SK-N-SH (cell line): ENCODE measurements around the gene MYBPH. TPM values are rescaled to one million over a fixed set of nuclear protein-coding genes. Genes with fewer than 3 reads are reported as not detected.

ENCODE experiments used
- CTCF ChIA-PET: fragments of 300-600, 350-600 bp; formaldehyde crosslinking; extraction: SDS; loops from one replicate; lab custom pipeline; 2021; lab: Yijun Ruan, JAX
- POLR2A ChIA-PET: fragments of 350-600 bp; sonication (Branson Sonifier 250); formaldehyde crosslinking; extraction: SDS; loops from one replicate; lab custom pipeline; 2020; ENCODE audit warnings: antibody characterized with exemption, inconsistent platforms; lab: Yijun Ruan, JAX
- DNase-seq: peaks from one replicate; pipeline ENCODE4 v3.0.0; 2012
- H2AFZ ChIP-seq: fragments of 200-600 bp; sonication (generic); 2 replicates; pipeline ENCODE4 v1.8.1; 2016; ENCODE audit warnings: antibody characterized with exemption, mild to moderate bottlenecking, low read depth
- H3F3A ChIP-seq: fragments of 200-600 bp; sonication (generic); replicated peaks from 2 replicates; pipeline ENCODE3; 2016; ENCODE audit warnings: antibody characterized with exemption, mild to moderate bottlenecking; ENCODE audit not compliant: insufficient read depth
- H3K27ac ChIP-seq, 2 experiments: fragments of 200-500 bp in 1 of 2; fragments of 200-600 bp in 1 of 2; sonication (Bioruptor generic) in 1 of 2; sonication (generic), shearing (Covaris generic) in 1 of 2; 2 replicates each; pipeline versions ENCODE4 v1.5.1 to v1.6.1; 2014 to 2016; ENCODE audit warnings: low read depth in 2 of 2, inconsistent platforms in 1 of 2, low read length in 1 of 2, mild to moderate bottlenecking in 1 of 2, mixed read lengths in 1 of 2
- H3K27me3 ChIP-seq: fragments of 200-600 bp; sonication (generic), shearing (Covaris generic); 2 replicates; pipeline ENCODE4 v1.6.1; 2016; ENCODE audit warnings: mixed run types; ENCODE audit not compliant: insufficient read depth
- H3K36me3 ChIP-seq, 2 experiments: fragments of 200-500 bp in 1 of 2; fragments of 200-600 bp in 1 of 2; sonication (Bioruptor generic) in 1 of 2; sonication (generic) in 1 of 2; replicated peaks in 1 of 2; 2 replicates each; pipeline versions ENCODE3 to v1.5.1; 2014 to 2016; ENCODE audit warnings: low read length in 1 of 2, mild to moderate bottlenecking in 1 of 2; ENCODE audit not compliant: insufficient read depth in 2 of 2, control insufficient read depth in 1 of 2
- H3K4me1 ChIP-seq, 2 experiments: fragments of 200-500 bp in 1 of 2; fragments of 200-600 bp in 1 of 2; sonication (Bioruptor generic) in 1 of 2; sonication (generic), shearing (Covaris generic) in 1 of 2; 2 replicates each; pipeline versions ENCODE4 v1.5.1 to v1.6.1; 2014 to 2016; ENCODE audit warnings: low read depth in 1 of 2, low read length in 1 of 2, mixed run types in 1 of 2; ENCODE audit not compliant: insufficient read depth in 2 of 2, control insufficient read depth in 1 of 2
- H3K4me2 ChIP-seq: fragments of 200-600 bp; sonication (generic), shearing (Covaris generic); 2 replicates; pipeline ENCODE4 v1.6.1; 2017; ENCODE audit warnings: mixed run types
- H3K4me3 ChIP-seq, 2 experiments: fragments of 200-500 bp in 1 of 2; fragments of 200-600 bp in 1 of 2; sonication (Bioruptor generic) in 1 of 2; sonication (generic), shearing (Covaris generic) in 1 of 2; 2 replicates each; pipeline versions ENCODE4 v1.5.1 to v1.8.1; 2014 to 2016; ENCODE audit warnings: low read depth in 2 of 2, inconsistent platforms in 1 of 2, low read length in 1 of 2, mild to moderate bottlenecking in 1 of 2, mixed read lengths in 1 of 2, moderate library complexity in 1 of 2
- H3K79me2 ChIP-seq: fragments of 200-600 bp; sonication (generic); 2 replicates; pipeline ENCODE4 v1.8.1; 2017; ENCODE audit warnings: mild to moderate bottlenecking; ENCODE audit not compliant: insufficient read depth
- H3K9ac ChIP-seq: fragments of 200-600 bp; sonication (generic); 2 replicates; pipeline ENCODE4 v1.6.1; 2017; ENCODE audit warnings: mixed run types
- H3K9me2 ChIP-seq: fragments of 200-600 bp; sonication (generic); 2 replicates; pipeline ENCODE4 v1.6.1; 2017; ENCODE audit warnings: mixed run types
- H3K9me3 ChIP-seq: fragments of 200-600 bp; sonication (generic); 2 replicates; pipeline ENCODE4 v1.6.1; 2017; ENCODE audit warnings: mixed run types, mild to moderate bottlenecking, moderate library complexity
- H4K20me1 ChIP-seq: fragments of 200-600 bp; sonication (generic); 2 replicates; pipeline ENCODE4 v1.6.1; 2017; ENCODE audit warnings: mild to moderate bottlenecking, mixed run types; ENCODE audit not compliant: insufficient read depth
- ELF1 ChIP-seq: IDR thresholded peaks from 2 replicates; pipeline ENCODE4 v1.4.0; 2012
- EP300 ChIP-seq, 2 experiments: IDR thresholded peaks; 2 replicates each; pipeline versions ENCODE4 v1.4.0 to v1.6.1; 2012; ENCODE audit warnings: borderline replicate concordance in 1 of 2, low read depth in 1 of 2, low read length in 1 of 2
- EZH2phosphoT487 ChIP-seq: fragments of 200-600 bp; sonication (generic); IDR thresholded peaks from 2 replicates; pipeline ENCODE4 v1.6.1; 2017; ENCODE audit warnings: low read depth, mixed run types, mild to moderate bottlenecking, antibody characterized with exemption, moderate library complexity, borderline replicate concordance
- FOXJ3 ChIP-seq: sonication (generic); formaldehyde crosslinking; IDR thresholded peaks from 2 replicates; pipeline ENCODE4 v1.5.1; 2020; ENCODE audit warnings: mild to moderate bottlenecking, missing genetic modification reagents
- FOXM1 ChIP-seq: IDR thresholded peaks from 2 replicates; pipeline ENCODE4 v1.4.0; 2012; ENCODE audit warnings: low read depth, mild to moderate bottlenecking
- GABPA ChIP-seq: IDR thresholded peaks from 2 replicates; pipeline ENCODE4 v1.4.0; 2012; ENCODE audit warnings: low read depth, mild to moderate bottlenecking
- GATA2 ChIP-seq: sonication (generic); formaldehyde crosslinking; IDR thresholded peaks from 2 replicates; pipeline ENCODE4 v1.5.0; 2020; ENCODE audit warnings: mild to moderate bottlenecking, missing genetic modification reagents
- JUND ChIP-seq: IDR thresholded peaks from 2 replicates; pipeline ENCODE4 v1.4.0; 2012
- MEF2A ChIP-seq: IDR thresholded peaks from 2 replicates; pipeline ENCODE4 v1.4.0; 2012; ENCODE audit warnings: low read depth, borderline replicate concordance
- NFIC ChIP-seq: IDR thresholded peaks from 2 replicates; pipeline ENCODE4 v1.4.0; 2012; ENCODE audit warnings: borderline replicate concordance
- NRF1 ChIP-seq: IDR thresholded peaks from 2 replicates; pipeline ENCODE4 v1.6.1; 2012; ENCODE audit warnings: low read depth, mild to moderate bottlenecking, low read length
- RAD21 ChIP-seq: IDR thresholded peaks from 2 replicates; pipeline ENCODE4 v1.6.1; 2012; ENCODE audit warnings: mild to moderate bottlenecking, low read length
- RCOR1 ChIP-seq: fragments of 150-350 bp; IDR thresholded peaks from 2 replicates; pipeline ENCODE4 v1.6.1; 2017; ENCODE audit warnings: antibody characterized with exemption, low read length
- RFX5 ChIP-seq: IDR thresholded peaks from 2 replicates; pipeline ENCODE4 v1.6.1; 2012; ENCODE audit warnings: mild to moderate bottlenecking, improper control_type of control experiment, low read length
- RXRA ChIP-seq: IDR thresholded peaks from 2 replicates; pipeline ENCODE4 v1.4.0; 2012; ENCODE audit warnings: low read depth, mild to moderate bottlenecking, borderline replicate concordance
- SIN3A ChIP-seq: IDR thresholded peaks from 2 replicates; pipeline ENCODE4 v1.6.1; 2012; ENCODE audit warnings: low read depth, mild to moderate bottlenecking, low read length, moderate library complexity, borderline replicate concordance
- SMC3 ChIP-seq: IDR thresholded peaks from 2 replicates; pipeline ENCODE4 v1.6.1; 2012; ENCODE audit warnings: low read depth, low read length, improper control_type of control experiment
- TAF1 ChIP-seq: IDR thresholded peaks from 2 replicates; pipeline ENCODE4 v1.6.1; 2012; ENCODE audit warnings: low read depth, mild to moderate bottlenecking, low read length, moderate library complexity, borderline replicate concordance
- TCF12 ChIP-seq: IDR thresholded peaks from 2 replicates; pipeline ENCODE4 v1.4.0; 2012
- TEAD4 ChIP-seq: IDR thresholded peaks from 2 replicates; pipeline ENCODE4 v1.4.0; 2012; ENCODE audit warnings: mild to moderate bottlenecking, borderline replicate concordance; ENCODE audit not compliant: insufficient read depth
- YY1 ChIP-seq: IDR thresholded peaks from 2 replicates; pipeline ENCODE4 v1.4.0; 2012; ENCODE audit warnings: low read depth, mild to moderate bottlenecking
- WGBS: methylation state at CpG from one replicate; pipeline ENCODE4 v1.1.6; 2017; ENCODE audit warnings: low lambda C conversion rate; 5-methylcytosine and 5-hydroxymethylcytosine counted together
- polyA plus RNA-seq, 3 experiments: library from polyadenylated mRNA; depleted of rRNA; stranded (reverse); fragments of >200 nt; gene quantifications; 2 replicates each; pipeline ENCODE4 v1.2.3, GENCODE V29; 2012
- TF ChIP-seq, protein P1 (sequence below): fragments of 150-350 bp; IDR thresholded peaks from 2 replicates; pipeline ENCODE4 v1.6.1; 2016; ENCODE audit warnings: mild to moderate bottlenecking, low read depth, low read length
- TF ChIP-seq, protein P2 (sequence below): IDR thresholded peaks from 2 replicates; pipeline ENCODE4; 2012
- TF ChIP-seq, protein P3 (sequence below): IDR thresholded peaks from 2 replicates; pipeline ENCODE4 v1.6.1; 2012; ENCODE audit warnings: mild to moderate bottlenecking, low read depth, low read length, moderate library complexity

Gene MYBPH
- polyA plus RNA-seq, 1 of the 3 experiments (the other 2 are of a cell fraction), result 0.12 TPM

DNA sequence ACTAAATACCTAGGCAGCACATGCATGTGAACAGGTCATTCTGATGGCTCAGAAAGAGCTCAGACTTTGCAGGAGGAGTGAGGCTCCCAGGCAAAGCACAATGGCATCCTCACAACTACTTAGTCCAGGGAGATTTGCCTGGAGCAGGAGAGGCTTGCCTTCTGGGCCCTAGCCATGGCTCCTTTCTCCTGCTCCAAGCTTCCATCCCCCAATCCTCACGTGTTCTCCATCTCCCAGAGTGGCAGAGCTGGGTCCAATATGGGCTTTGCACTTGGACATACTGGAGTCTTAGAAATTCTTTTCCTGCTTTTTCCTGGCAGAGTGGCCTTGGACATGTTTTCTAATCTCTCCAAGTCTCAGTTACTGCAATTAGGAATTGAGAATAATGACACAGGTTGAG, 15.8 kb downstream of the MYBPH start:
- 44% methylated on average over 1 of the region's 1 CpG for WGBS
- no peak overlapping the region for H3K9ac ChIP-seq
- no peaks in the 10 kb centered on the region for H3K36me3 ChIP-seq
- POLR2A ChIA-PET, result no interaction called here
- no peaks in the 10 kb centered on the region for H4K20me1 ChIP-seq
- no peaks in the 10 kb centered on the region; a peak in 1 of 4 replicates for H3K4me1 ChIP-seq
- H3K79me2 ChIP-seq, result no peaks in the 10 kb centered on the region
- H3K9me3 ChIP-seq, result no peaks in the 10 kb centered on the region
- TF ChIP-seq EZH2phosphoT487 (no peak), JUND (no peak), NFIC (no peak), NRF1 (no peak), FOXM1 (no peak), YY1 (no peak), ELF1 (no peak), GATA2 (CRISPR knock-in tag) (no peak), TCF12 (no peak), MEF2A (no peak), TAF1 (no peak), TEAD4 (no peak), SIN3A (no peak), FOXJ3 (CRISPR knock-in tag) (no peak), GABPA (no peak), EP300 (IDR thresholded peaks at IDR 0.05; ENCODE audit: borderline replicate concordance in 1 of 2, low read depth in 1 of 2, low read length in 1 of 2) (no peak)
- TF ChIP-seq, protein P1, sequence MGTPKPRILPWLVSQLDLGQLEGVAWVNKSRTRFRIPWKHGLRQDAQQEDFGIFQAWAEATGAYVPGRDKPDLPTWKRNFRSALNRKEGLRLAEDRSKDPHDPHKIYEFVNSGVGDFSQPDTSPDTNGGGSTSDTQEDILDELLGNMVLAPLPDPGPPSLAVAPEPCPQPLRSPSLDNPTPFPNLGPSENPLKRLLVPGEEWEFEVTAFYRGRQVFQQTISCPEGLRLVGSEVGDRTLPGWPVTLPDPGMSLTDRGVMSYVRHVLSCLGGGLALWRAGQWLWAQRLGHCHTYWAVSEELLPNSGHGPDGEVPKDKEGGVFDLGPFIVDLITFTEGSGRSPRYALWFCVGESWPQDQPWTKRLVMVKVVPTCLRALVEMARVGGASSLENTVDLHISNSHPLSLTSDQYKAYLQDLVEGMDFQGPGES, result no peak
- TF ChIP-seq, protein P2, sequence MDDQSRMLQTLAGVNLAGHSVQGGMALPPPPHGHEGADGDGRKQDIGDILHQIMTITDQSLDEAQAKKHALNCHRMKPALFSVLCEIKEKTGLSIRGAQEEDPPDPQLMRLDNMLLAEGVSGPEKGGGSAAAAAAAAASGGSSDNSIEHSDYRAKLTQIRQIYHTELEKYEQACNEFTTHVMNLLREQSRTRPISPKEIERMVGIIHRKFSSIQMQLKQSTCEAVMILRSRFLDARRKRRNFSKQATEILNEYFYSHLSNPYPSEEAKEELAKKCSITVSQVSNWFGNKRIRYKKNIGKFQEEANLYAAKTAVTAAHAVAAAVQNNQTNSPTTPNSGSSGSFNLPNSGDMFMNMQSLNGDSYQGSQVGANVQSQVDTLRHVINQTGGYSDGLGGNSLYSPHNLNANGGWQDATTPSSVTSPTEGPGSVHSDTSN, result no peak
- TF ChIP-seq, all 33 proteins: peak for 0
- no peak for DNase-seq
- Histone ChIP-seq H3K27ac (no peak overlapping the region), H3K9me2 (no peaks in the 10 kb centered on the region), H3K4me2 (no peak overlapping the region), H3K4me3 (no peak overlapping the region), H2AFZ (no peak overlapping the region), H3F3A (no peaks in the 10 kb centered on the region), H3K27me3 (no peaks in the 10 kb centered on the region)
- CTCF ChIA-PET, result interaction anchor here (0.5 kb wide), 1 partner anchor 1462 kb away, joined by 3 read pairs; no protein-coding TSS in a partner anchor

DNA sequence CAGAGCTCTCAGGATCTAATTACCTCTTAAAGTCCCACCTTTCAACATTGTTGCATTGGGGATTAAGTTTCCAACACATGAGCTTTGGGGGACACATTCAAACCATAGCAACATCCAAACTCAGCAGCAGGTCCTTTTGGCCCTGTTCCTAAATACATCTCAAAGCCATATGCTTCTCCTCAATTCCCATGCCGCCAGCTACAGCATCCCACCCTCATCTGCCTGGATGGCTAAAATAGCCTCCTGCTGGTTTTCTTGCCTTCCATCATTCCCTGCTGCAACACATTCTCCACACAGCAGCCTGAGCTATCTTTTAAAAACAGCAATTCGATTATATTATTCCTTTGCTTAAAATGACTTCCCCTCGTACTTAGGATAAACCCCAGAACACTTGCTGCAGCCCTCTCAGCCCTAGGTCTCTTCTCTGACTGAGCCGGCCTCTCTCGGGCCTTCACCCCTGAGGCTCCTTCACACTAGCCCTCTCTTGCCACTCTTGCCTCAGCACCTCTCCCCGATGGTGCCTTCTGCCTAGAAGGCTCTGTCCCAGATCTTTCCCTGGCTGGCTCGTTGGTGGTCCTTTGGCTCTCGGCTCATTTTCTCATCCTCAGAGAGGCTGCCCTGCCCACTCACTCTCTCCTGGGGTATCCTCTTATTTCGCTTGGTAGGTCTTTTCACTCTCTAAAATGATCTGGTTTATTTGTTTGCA, 16.5 kb downstream of the MYBPH start:
- CTCF ChIA-PET, result interaction anchor here (1.3 to 3.0 kb wide), 4 partner anchors 10 to 57 kb away, joined by 5 to 12 read pairs (median 9); no protein-coding TSS in a partner anchor
- 73% methylated on average over 9 of the region's 9 CpGs for WGBS
- TF ChIP-seq SIN3A (no peak), FOXJ3 (CRISPR knock-in tag) (no peak), NFIC (no peak), RCOR1 (no peak), RFX5 (no peak), TEAD4 (no peak), RXRA (no peak), SMC3 (no peak), RAD21 (no peak), MEF2A (no peak), GATA2 (CRISPR knock-in tag) (no peak)
- TF ChIP-seq, protein P3, sequence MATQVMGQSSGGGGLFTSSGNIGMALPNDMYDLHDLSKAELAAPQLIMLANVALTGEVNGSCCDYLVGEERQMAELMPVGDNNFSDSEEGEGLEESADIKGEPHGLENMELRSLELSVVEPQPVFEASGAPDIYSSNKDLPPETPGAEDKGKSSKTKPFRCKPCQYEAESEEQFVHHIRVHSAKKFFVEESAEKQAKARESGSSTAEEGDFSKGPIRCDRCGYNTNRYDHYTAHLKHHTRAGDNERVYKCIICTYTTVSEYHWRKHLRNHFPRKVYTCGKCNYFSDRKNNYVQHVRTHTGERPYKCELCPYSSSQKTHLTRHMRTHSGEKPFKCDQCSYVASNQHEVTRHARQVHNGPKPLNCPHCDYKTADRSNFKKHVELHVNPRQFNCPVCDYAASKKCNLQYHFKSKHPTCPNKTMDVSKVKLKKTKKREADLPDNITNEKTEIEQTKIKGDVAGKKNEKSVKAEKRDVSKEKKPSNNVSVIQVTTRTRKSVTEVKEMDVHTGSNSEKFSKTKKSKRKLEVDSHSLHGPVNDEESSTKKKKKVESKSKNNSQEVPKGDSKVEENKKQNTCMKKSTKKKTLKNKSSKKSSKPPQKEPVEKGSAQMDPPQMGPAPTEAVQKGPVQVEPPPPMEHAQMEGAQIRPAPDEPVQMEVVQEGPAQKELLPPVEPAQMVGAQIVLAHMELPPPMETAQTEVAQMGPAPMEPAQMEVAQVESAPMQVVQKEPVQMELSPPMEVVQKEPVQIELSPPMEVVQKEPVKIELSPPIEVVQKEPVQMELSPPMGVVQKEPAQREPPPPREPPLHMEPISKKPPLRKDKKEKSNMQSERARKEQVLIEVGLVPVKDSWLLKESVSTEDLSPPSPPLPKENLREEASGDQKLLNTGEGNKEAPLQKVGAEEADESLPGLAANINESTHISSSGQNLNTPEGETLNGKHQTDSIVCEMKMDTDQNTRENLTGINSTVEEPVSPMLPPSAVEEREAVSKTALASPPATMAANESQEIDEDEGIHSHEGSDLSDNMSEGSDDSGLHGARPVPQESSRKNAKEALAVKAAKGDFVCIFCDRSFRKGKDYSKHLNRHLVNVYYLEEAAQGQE, result no peak

More for the DNA sequence above, 16.5 kb downstream of the MYBPH start:
- H3K36me3 ChIP-seq, result no peaks in the 10 kb centered on the region
- H3K9me3 ChIP-seq, result no peaks in the 10 kb centered on the region
- H3K9ac ChIP-seq, result no peak overlapping the region
- no peaks in the 10 kb centered on the region for H4K20me1 ChIP-seq
- H3F3A ChIP-seq, result no peaks in the 10 kb centered on the region
- H3K79me2 ChIP-seq, result no peaks in the 10 kb centered on the region
- H3K4me2 ChIP-seq, result no peak overlapping the region
- H3K27ac ChIP-seq, result no peak overlapping the region
- H2AFZ ChIP-seq, result no peak overlapping the region
- no peak for DNase-seq
- peaks cover 5 to 6% of the 10 kb centered on the region in 2 experiments; a peak in 3 of 4 replicates for H3K4me1 ChIP-seq
- POLR2A ChIA-PET, result no interaction called here
- no peaks in the 10 kb centered on the region for H3K9me2 ChIP-seq
- H3K27me3 ChIP-seq, result no peaks in the 10 kb centered on the region
- no peak overlapping the region for H3K4me3 ChIP-seq
